Caki2 (cell line): ENCODE data around the gene ZNF10. TPM values are rescaled to one million over a fixed set of nuclear protein-coding genes. Genes with fewer than 3 reads are reported as not detected.

Source experiments
- DNase-seq: peaks from one replicate; pipeline ENCODE4 v3.0.0-alpha.2; 2015; ENCODE audit warnings: low read depth
- in situ Hi-C: cut with HindIII; loops from 2 replicates; pipeline ENCODE4 v1.10.0; 2016; ENCODE audit warnings: low sequenced_read_pairs, low pct_unique_long_range_greater_than_20kb, mixed read lengths
- total RNA-seq: library from RNA; depleted of rRNA; stranded (reverse); fragments of >200 nt; shearing (Covaris generic); gene quantifications from 2 replicates; pipeline ENCODE4 v1.2.3, GENCODE V29; 2014; ENCODE audit warnings: low replicate concordance; rRNA removed

Gene ZNF10
- total RNA-seq, 1 experiment from 2014 or later: 0.54 TPM

DNA sequence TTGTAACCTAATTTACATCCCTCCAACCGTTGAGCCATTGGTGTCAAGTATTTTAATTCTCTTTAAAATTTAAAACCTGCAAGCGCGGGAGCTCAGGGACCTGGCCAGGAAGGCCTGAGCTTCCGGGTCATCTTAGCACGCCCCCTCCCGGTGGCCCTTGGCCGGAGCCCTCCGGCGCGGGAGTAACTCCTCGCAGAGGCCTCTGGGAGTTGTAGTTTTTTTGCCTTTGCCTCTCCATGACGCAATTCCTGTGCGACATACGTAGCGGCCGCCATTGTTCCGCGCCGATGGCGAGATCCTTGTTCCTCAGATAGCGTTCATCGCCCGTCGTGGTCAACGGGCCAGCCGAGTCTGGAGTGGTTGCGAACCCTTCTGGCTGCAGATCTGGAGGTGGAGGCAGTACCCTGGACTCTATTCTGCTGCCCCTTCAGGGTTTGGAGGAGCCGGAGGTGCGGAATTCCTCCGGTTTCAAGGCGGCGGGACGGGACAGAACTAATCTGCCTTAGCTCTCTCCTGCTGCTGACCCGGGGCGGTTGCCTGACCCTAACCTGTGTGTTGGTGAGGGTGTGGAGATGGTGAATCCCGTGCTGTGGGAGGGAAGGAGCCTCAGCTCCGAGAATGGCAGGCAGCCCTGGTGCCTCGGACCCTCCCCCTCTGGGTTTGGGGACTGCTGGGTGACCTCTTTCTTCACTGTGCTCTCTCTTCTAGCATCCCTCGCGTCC lies 51.0 kb downstream of the ZNF10 start, which contains the start of gene ZNF268:
TSS of gene ZNF268 (plus strand) at position 258 of the 722 bp plus-strand sequence. CDS start 503 bp downstream, outside the sequence.
- DNase-seq: peak; percentile 87
- in situ Hi-C loops: no loop called here

DNA sequence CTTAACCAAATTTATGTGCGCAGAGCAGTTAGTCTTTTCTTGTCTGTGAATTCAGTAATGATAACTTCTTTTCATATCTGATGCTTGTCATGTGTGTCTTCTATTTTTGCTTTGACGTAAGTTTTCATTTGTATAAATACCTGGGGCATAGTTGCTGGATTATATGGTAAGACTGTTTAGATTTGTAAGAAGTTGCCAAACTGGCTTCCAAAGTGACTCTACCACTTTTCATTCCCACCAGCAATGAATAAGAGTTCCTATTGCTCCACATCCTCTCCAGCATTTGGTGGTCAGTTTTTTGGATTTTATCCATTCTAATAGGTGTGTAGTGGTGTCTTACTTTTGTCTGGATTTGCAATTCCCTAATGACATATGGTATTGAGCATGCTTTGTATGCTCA lies 59.7 kb downstream of the ZNF10 start:
- in situ Hi-C loops: no loop called here

DNA sequence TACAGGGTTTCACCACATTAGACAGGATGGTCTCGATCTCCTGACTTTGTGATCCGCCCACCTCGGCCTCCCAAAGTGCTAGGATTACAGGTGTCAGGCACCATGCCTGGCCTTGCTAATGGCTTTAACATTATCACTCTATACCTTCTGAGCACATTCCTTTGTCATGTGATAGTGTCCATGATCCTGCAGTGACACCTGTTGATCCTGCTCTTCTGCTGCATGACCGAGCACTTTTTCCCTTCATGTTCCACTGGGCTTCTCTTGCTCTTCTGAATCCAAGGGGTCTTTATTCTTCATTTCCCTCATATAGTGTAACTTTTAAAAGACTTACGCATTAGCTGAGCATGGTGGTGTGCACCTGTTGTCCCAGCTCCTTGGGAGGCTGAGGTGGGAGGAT lies 62.4 kb downstream of the ZNF10 start:
- no peak for DNase-seq
- in situ Hi-C loops: no loop called here

More for the DNA sequence above, 59.7 kb downstream of the ZNF10 start:
- DNase-seq: no peak

DNA sequence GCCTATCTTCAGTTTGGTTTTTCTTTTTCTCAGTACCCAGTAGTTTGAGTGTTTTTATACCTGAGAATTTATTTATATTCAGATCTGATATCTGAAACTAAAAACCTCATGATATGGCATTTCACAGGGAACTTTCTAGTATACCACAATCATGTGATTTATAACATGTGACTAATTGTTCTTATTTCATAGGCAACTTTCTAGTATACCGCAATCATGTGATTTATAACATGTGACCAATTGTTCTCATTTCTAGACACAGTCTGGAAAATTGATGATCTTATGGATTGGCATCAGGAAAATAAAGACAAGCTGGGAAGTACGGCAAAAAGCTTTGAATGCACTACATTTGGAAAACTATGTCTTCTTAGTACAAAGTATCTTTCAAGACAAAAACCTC lies 71.5 kb downstream of the ZNF10 start:
- in situ Hi-C loops: no loop called here
- DNase-seq: no peak

DNA sequence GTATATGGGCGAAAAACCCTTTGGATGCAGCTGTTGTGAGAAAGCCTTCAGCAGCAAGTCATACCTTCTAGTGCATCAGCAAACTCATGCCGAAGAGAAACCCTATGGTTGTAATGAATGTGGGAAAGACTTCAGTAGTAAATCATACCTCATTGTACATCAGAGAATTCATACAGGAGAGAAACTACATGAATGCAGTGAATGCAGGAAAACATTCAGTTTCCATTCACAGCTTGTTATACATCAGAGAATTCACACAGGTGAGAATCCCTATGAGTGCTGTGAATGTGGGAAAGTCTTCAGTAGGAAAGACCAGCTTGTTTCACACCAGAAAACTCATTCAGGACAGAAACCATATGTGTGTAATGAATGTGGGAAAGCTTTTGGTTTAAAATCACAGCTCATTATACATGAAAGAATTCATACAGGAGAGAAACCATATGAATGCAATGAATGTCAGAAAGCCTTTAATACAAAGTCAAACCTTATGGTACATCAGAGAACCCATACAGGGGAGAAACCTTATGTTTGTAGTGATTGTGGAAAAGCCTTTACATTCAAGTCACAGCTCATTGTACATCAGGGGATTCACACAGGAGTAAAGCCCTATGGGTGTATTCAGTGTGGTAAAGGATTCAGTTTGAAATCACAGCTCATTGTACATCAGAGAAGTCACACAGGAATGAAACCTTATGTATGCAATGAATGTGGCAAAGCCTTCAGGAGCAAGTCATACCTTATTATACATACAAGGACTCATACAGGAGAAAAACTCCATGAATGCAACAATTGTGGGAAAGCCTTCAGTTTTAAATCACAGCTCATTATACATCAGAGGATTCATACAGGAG lies 72.3 kb downstream of the ZNF10 start:
- peak; percentile 39 for DNase-seq
- in situ Hi-C loops: no loop called here

DNA sequence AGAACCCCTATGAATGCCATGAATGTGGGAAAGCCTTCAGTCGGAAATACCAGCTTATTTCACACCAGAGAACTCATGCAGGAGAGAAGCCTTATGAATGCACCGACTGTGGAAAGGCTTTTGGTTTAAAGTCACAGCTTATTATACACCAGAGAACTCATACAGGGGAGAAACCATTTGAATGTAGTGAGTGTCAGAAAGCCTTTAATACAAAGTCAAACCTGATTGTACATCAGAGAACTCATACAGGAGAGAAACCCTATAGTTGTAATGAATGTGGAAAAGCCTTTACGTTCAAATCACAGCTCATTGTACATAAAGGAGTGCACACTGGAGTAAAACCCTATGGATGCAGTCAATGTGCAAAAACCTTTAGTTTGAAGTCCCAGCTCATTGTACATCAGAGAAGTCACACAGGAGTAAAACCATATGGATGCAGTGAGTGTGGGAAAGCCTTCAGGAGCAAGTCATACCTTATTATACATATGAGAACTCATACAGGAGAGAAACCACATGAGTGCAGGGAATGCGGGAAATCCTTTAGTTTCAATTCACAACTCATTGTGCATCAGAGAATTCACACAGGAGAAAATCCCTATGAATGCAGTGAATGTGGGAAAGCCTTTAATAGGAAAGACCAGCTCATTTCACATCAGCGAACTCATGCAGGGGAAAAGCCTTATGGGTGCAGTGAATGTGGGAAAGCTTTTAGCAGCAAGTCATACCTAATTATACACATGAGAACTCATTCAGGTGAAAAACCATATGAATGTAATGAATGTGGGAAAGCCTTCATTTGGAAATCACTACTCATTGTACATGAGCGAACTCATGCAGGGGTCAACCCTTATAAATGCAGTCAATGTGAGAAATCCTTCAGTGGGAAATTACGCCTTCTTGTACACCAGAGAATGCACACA lies 73.2 kb downstream of the ZNF10 start:
- in situ Hi-C loops: no loop called here
- peak; percentile 30 for DNase-seq

DNA sequence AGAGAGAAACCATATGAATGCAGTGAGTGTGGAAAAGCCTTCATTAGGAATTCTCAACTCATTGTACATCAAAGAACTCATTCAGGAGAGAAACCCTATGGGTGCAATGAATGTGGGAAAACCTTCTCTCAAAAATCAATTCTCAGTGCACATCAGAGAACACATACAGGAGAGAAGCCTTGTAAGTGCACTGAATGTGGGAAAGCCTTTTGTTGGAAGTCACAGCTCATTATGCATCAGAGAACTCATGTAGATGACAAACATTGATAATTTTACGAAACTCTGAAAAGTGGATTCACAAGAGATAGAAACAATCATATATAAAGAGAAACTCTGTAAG lies 73.8 kb downstream of the ZNF10 start:
- DNase-seq: no peak
- in situ Hi-C loops: no loop called here

DNA sequence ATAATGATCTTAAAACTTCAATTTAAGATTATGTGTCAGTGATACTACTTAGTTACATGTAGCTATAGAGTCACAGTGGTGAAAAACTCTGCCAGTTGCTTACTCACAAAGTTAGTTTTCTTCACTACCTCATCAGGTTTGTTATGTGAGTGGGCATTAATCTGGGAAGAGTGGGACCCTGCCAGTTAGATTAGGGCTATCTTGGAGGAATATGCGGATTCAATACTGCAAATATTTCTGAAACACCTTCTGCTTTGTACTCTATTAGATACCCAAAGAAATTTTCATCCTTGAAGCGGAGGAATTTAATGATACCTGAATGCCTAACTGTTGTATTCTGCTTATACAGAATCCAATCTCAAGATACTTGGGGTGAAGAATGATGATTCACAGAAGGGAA lies 76.0 kb downstream of the ZNF10 start:
- in situ Hi-C loops: no loop called here
- no peak for DNase-seq

Other genes with a start within 250 kb of the ZNF10 start
- gene CHFR, start 243.0 kb upstream of the ZNF10 start, total RNA-seq: 7.1 and 17.5 TPM in 2 replicates
- 1.3 and 2.6 TPM in 2 replicates for gene ZNF605, start 174.3 kb upstream of the ZNF10 start, total RNA-seq
- gene ZNF26, start 144.3 kb upstream of the ZNF10 start, total RNA-seq: 8.0 and 23.2 TPM in 2 replicates
- gene ZNF84, start 93.1 kb upstream of the ZNF10 start, total RNA-seq: 7.1 and 9.0 TPM in 2 replicates
- 8.6 and 14.1 TPM in 2 replicates for gene ZNF140, start 49.7 kb upstream of the ZNF10 start, total RNA-seq
- 0.52 and 0.98 TPM in 2 replicates for gene ZNF891, start 353 bp upstream of the ZNF10 start, total RNA-seq
- 17.1 and 36.8 TPM in 2 replicates for gene ZNF268, start 50.9 kb downstream of the ZNF10 start, total RNA-seq
- not detected in 2 replicates for gene ANHX, start 105.2 kb downstream of the ZNF10 start, total RNA-seq